ENCODE results near the gene RERG. TPM values are rescaled to one million over a fixed set of nuclear protein-coding genes. Genes with fewer than 3 reads are reported as not detected.

The RERG gene
- polyA plus RNA-seq, 2 of the 4 experiments (the other 2 are of a cell fraction), result 0.48 to 0.79 TPM

- FAIRE-seq (peak; percentile 49), DNase-seq (ENCODE audit: low read depth in 1 of 2, low spot score in 1 of 2) (peak in 1 of 2 experiments; percentile 32), ATAC-seq (peak; percentile 84 to 85)
- 33% methylated on average over 5 of the region's 5 CpGs for WGBS (ENCODE audit: missing lambda C conversion rate)
- H3K4me2 ChIP-seq, result no peak overlapping the region
- CTCF ChIA-PET, result interaction anchor here (0.6 to 8.9 kb wide), 10 partner anchors 10 to 304 kb away, joined by 3 to 141 read pairs (median 4); partner anchors contain the start of gene RERG
- H3K4me1 ChIP-seq, result peaks cover 21% of the 10 kb centered on the region
- H3K27ac ChIP-seq, result no peak overlapping the region
- no peak for TF ChIP-seq HES2 (IDR thresholded peaks at IDR 0.05)
- no peak for TF ChIP-seq POLR2AphosphoS2 (conservative IDR thresholded peaks at IDR 0.05; ENCODE audit: low read length)
- no peak for TF ChIP-seq KDM5A (IDR thresholded peaks at IDR 0.05)
- peak; percentile 84 for TF ChIP-seq CTCF (IDR thresholded peaks at IDR 0.05)
- TF ChIP-seq RAD21 (conservative IDR thresholded peaks at IDR 0.05 in 1 of 2, IDR thresholded peaks at IDR 0.05 in 1 of 2), result peak; percentile 78 to 80
- TF ChIP-seq, protein P1, sequence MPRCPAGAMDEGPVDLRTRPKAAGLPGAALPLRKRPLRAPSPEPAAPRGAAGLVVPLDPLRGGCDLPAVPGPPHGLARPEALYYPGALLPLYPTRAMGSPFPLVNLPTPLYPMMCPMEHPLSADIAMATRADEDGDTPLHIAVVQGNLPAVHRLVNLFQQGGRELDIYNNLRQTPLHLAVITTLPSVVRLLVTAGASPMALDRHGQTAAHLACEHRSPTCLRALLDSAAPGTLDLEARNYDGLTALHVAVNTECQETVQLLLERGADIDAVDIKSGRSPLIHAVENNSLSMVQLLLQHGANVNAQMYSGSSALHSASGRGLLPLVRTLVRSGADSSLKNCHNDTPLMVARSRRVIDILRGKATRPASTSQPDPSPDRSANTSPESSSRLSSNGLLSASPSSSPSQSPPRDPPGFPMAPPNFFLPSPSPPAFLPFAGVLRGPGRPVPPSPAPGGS (IDR thresholded peaks at IDR 0.05), result no peak
- TF ChIP-seq ELK1 (IDR thresholded peaks at IDR 0.05; ENCODE audit: low read depth, low read length), result no peak
- no peak for TF ChIP-seq FOXS1 (CRISPR knock-in tag; IDR thresholded peaks at IDR 0.05)
- TF ChIP-seq EHF (CRISPR knock-in tag; IDR thresholded peaks at IDR 0.05), result no peak
- TF ChIP-seq SMC3 (IDR thresholded peaks at IDR 0.05), result peak; percentile 91
- no peak for TF ChIP-seq NR3C1 (IDR thresholded peaks at IDR 0.05)
- TF ChIP-seq KDM1A (IDR thresholded peaks at IDR 0.05; ENCODE audit: low read depth), result no peak
- no peaks in the 10 kb centered on the region for H3K9me3 ChIP-seq
- no peak overlapping the region for H3K4me3 ChIP-seq
- POLR2A ChIA-PET, result no interaction called here
Observed at GRCh38 chr12:15151161-15152091, 69.8 kb downstream of the RERG start.

DNA sequence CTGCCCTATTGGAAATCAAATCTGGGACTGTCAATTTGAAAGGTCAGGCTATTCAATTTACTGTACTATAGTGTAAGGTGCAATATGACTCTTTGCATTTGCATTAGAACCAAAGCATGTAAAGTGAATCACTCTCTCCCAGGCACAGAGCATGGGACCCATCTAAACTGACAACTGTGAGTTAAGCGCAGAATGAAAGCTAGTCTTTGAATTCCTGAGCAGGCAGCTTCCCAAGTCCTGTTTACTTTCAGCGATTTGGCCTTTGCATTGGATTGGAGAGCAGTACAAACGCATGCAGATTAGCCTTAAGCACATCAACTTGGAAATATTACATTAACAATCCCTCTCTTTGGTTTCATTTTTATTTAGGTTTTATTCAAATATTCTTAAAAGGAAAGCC lies 74.6 kb downstream of the RERG start:
- ATAC-seq, result no peak
- FAIRE-seq, result no peak
- Histone ChIP-seq H3K9me3 (no peaks in the 10 kb centered on the region), H3K27ac (no peak overlapping the region), H3K4me1 (peaks cover under 1% of the 10 kb centered on the region; the same call in 1 of the 3 replicates), H3K4me3 (no peak overlapping the region), H3K4me2 (no peak overlapping the region)
- no peak for DNase-seq (ENCODE audit: low read depth in 1 of 2, low spot score in 1 of 2)
- CTCF ChIA-PET, result interaction anchor here (0.7 to 1.6 kb wide), 2 partner anchors 75 to 309 kb away, joined by 3 to 5 read pairs; partner anchors contain the start of gene RERG
- TF ChIP-seq HOXB13 (CRISPR knock-in tag; IDR thresholded peaks at IDR 0.05; ENCODE audit: low read depth), result no peak
- TF ChIP-seq TFCP2L1 (CRISPR knock-in tag; IDR thresholded peaks at IDR 0.05), result no peak
- TF ChIP-seq MAZ (IDR thresholded peaks at IDR 0.05; ENCODE audit: borderline replicate concordance, low read depth, low read length), result no peak
- TF ChIP-seq SREBF2 (IDR thresholded peaks at IDR 0.05), result no peak
- TF ChIP-seq TP53 (CRISPR knock-in tag; IDR thresholded peaks at IDR 0.05), result no peak
- TF ChIP-seq RCOR1 (IDR thresholded peaks at IDR 0.05; ENCODE audit: low read depth, low read length), result no peak
- POLR2A ChIA-PET, result no interaction called here
- WGBS (ENCODE audit: missing lambda C conversion rate), result 74% methylated on average over 3 of the region's 3 CpGs

All from A549 (cell line).